Measurements from ENCODE around the gene HRAS.
"Not testable (repeated sequence)": the region's sequence is repeated elsewhere in the genome, so short reads cannot be mapped to it uniquely, and the experiment has no call there.

Gene HRAS

DNA sequence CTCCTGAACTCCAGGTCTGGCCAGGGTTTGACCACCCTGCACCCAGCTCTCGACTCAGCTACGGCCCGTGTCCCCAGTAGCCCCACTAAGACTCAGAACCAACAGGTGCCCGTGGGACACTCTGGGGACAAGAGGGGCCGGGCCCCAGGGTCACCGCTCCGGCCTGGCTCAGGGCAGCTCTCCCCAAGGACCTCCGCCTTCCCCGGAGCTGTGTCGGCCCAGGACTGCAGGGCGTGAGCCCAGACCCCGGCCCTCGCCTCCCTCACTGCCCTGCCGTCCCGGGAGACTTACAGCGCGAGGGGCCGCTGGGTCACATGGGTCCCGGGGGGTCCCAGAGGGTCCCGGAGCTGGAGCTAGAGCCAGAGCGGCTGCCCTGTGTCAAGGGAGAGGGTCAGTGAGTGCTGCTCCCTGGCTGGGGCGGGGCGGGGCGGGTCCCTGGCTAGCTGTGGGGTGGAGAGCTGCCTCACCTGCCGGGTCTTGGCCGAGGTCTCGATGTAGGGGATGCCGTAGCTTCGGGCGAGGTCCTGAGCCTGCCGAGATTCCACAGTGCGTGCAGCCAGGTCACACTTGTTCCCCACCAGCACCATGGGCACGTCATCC is 2.3 kb downstream of the HRAS start:
- DNase-seq (ENCODE audit: low spot score), result no peak

DNA sequence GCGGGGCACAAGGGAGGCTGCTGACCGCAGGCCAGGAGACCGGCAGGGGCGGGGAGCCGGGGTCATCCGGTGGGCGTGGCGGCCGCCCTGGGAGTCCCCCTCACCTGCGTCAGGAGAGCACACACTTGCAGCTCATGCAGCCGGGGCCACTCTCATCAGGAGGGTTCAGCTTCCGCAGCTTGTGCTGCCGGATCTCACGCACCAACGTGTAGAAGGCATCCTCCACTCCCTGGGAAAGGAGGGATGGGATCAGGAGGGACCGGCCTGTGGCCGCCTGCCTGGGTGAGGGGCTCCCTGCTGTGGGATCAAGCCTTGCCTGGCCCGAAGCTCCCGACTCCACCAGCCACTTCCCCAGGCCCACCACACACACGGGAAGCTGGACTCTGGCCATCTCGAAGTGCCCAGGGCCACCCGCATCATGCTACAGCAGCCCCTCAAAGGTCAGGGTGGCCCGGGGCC is 2.8 kb downstream of the HRAS start:
- DNase-seq (ENCODE audit: low spot score), result no peak

DNA sequence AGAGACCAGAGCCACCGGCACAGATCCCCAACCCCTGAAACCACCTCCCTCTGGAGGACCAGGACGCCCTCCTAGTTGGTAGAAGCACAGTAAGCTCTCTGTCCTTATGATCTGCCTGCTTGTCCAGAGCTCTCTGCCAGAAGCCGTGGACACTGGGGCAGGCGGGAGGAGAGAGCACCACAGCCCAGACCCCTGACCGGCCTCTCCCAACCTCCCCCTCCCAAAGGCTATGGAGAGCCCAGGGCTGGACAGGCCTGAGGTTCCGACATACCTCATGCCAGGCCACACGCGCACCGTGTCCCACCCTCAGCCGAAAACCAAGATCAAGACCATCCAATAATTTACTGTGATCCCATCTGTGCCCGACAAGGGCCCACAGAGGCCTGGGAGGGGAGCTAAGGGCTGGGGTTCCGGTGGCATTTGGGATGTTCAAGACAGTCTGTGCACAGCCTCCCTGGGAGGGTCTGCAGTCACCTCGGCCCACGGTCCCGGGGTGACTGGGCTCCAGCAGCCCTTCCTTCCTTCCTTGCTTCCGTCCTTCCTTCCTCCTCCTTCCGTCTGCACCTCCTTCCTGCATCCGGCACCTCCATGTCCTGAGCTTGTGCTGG is 3.4 kb downstream of the HRAS start:
- no peak for DNase-seq (ENCODE audit: low spot score)

DNA sequence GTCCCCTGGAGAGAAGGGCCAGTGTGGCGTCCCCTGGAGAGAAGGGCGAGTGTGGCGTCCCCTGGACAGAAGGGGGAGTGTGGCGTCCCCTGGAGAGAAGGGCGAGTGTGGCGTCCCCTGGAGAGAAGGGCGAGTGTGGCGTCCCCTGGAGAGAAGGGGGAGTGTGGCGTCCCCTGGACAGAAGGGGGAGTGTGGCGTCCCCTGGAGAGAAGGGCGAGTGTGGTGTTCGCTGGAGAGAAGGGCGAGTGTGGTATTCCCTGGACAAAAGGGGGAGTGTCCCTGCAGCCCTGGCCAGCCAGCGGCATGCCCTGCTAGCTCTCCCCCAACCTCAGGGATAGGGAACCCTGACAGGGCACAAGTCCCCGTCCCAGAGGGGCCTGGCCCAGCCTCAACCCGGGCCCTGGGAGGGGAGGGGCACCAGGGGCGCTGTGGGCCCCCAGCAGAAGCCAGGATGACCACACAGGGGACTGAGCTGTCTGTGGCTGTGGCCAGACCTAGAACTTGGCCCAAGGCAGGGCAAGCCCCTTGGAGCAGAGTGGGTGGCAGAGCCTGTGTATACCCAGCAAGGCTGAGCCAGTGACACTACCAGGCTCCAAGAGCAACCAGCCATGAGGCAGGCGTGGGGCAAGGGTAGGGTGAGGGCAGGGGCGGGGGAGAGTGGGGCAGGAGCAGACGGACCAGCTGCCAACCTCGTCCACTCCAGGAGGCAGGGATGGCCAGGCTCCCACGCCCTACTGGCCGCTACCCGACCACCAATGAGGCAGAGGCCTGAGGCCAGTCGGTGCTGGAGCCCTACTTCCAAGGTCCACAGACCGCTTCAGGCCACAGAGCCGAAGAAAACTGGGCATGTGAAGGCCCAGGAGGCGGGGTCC is 4.2 kb downstream of the HRAS start:
- DNase-seq (ENCODE audit: low spot score), result no peak

DNA sequence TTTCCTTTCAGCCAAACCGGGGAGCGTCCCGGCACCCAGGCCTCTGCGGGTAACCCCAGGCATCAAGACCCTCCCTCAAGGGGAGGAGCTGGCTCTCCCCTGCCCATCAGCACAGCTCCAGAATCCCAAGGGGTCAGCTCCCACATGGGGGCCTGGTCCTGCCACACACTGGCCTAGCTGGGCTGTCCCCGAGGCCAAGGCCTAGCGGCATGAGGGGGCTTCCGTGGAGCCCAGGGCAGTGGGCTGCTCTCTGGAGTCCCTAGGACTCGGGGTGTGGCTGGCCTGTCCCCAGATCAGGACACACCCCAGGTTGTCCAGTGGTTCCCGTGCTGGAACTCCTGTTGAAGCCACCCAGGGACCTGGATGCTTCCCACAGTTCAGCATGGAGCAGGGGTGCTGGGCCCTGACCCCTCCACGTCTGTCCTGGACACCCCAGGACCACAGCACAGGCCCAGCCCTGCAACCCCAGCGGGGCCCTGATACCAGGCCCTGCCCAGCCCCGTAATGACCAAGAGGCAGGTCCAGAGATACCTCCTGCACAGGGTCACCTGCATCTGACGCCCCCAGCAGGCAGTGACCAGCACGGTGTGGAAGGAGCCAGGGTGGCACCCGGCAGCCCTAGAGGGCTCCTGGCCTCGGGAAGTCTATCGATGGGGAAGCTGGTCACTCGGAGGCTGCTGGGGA is 5.5 kb downstream of the HRAS start:
- no peak for DNase-seq (ENCODE audit: low spot score)

DNA sequence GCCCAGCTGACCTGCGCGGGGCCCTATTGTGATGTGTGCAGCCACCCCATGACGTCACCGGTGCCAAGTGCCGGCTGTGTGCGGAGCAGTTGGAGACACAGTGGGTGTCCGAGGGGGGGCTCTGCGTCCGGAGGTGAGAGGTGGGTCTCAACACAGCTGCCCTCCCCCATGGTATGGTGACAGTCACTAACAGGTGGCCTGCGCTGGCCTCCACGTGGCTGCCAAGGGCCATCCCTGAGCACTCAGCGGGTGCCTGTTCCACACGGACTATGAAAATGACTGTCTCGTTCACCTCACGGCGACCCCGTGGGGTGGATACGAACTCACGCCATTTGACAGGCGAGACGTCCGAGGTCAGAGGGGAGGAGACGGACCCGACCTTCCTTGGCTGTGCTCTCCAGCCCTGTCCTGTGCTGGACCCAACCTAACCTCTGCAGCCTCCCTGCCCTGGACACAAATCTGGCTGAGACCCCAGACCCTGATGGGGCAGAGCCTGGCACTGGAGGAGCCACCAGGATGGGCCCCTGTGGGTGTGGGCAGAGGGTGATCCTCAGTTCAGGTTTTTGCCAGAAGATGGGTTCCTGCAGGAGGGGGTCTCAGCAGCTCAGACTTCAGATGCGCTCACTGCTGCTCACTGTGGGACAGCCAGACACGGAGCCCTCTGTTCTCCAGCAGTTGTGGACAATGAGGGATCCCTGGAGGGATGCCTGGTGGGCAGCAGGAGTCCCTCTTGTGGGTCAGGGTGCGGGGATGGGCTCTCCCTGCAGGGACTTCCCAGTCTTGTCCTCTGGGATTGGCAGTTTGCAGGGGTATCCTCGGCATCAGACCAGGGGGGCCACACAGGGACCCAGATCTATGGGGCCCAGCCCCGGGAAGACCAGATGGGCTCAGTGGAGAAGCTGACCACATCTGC is 6.3 kb downstream of the HRAS start:
- no peak for DNase-seq (ENCODE audit: low spot score)

DNA sequence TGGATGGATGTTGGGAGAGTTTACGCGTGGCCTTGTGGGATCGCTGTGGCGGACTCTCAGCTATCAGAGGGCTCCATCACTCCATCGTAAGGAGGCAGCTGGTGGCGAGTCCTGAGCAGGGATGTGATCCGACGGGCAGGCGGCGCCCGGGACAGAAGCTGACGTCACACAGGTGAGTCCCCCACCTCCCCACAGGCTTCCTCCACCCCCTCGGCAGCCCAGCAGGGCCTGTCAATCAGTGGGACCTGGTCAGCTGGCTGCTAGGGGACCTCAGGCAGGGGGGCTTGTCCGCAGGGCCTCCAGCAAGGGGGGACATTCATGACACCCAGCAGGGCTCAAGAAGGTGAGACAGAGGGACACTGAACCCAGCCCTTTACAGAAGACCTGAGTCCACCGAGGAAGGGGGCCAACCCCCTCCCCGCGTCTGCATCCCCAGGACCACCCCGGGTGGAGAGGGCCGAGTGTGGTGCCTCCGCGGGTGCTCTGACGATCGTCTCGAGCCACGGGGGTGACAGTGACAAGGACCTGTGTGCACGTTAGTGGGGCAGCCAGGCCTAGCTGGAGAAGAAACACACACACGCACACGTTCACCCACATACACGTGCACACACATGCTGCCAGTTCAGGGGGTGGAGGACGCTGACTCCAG is 7.1 kb downstream of the HRAS start:
- DNase-seq (ENCODE audit: low spot score), result no peak

DNA sequence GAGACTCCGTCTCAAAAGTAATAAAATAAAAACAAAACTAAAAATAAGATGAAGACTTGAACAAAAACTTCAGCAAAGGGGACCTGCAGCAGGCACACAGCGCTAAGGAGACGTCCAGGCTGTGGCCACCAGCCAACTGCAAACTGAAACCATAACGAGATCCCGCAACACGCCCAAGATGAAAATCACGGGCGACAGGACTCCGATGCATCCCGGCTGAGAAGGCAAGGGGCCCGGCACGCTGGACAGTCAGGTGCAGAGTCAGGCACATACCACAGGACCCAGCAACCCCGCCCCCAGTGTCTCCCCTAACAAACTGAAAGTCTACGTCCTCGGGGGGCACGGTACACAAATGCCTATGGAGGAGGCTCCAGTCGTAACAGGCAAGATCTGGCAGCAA is 9.2 kb downstream of the HRAS start:
- DNase-seq (ENCODE audit: low spot score), result no peak

DNA sequence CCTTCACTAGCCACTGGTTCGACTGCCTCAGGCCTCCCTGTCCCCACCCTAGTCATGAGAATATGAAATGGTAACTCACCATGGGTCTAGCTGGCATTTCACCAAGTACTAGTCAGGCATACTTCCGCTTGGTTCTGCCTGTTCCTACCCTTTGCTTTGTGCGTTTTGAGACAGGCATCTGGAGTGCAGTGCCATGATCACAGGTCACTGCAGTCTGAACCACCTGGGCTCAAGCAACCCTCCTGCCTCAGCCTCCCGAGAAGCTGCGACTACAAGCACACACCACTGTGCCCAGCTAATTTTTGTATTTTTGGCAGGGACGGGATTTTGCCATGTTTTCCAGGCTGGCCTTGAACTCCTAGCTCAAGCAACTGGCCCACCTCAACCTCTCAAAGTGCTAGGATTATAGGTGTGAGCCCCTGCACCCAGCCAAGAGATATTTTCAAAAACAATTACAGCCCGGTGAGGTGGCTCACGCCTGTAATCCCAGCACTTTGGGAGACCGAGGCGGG is 14.1 kb downstream of the HRAS start:
- no peak for DNase-seq (ENCODE audit: low spot score)

DNA sequence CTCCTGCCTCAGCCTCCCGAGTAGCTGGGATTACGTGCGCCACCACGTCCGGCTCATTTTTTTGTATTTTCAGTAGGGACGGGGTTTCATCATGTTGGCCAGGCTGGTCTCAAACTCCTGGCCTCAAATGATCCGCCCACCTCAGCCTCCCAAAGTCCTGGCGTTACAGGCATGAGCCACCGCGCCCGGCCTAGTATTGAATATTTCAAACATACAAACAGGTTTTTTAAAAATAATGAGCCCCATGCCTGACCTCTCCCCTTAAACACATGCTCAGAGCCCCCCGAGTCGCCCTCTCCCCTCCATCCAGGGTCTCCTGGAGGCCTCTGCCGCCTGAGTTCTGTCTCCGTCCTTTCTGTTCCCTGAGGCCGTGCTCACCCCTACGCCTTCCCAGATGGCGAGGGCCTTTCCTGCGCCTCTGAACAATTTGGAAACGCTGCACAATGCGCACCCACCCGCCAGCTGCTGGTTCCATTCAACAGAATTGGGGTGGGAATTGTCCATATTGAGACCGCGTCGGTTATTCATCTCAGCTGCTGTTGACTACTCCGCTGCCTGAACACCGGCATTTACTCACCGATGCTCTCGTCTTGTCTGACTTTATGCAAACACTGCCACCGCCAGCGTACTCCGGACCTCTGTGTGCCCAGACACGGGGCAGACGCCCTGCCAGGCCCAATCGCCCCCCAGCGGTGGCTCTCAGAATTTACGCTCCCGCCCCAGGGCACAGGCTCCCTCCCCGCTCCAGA is 14.8 kb downstream of the HRAS start:
- DNase-seq (ENCODE audit: low spot score), result no peak

DNA sequence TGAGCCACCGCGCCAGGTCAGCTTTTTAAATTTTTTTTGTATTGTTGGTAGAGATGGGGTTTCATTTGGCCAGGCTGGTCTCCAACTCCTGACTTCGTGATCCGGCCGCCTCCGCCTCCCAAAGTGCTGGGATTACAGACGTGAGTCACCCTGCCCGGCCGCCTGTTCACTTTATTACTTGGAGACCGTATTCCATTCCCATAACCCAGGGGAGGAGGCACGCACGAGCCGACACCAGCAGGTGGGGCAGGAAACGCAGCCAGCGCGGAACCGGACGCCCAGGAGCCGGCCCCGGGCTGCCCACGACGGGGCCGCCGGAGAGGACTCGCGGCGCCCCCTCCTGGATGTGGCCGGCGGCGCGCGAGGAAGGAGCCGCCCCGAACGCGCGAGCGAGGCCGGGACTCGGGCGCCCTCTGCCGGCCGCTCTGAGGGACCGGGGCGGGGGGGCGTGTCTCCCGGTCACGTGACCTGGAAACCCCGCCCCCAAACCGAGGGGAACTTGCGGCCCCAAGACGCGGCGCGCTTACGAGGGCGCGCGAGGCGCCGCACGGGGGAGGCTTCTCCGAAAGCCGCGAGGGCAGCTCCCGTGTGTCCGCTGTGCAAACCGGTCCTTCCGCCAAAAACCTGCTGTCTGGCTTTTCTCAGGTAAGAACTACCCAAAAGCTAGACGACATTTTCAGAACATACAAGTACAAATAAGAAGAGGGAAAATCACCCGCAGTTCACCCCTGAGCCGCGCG is 16.7 kb downstream of the HRAS start:
- DNase-seq (ENCODE audit: low spot score), result peak; percentile 85

DNA sequence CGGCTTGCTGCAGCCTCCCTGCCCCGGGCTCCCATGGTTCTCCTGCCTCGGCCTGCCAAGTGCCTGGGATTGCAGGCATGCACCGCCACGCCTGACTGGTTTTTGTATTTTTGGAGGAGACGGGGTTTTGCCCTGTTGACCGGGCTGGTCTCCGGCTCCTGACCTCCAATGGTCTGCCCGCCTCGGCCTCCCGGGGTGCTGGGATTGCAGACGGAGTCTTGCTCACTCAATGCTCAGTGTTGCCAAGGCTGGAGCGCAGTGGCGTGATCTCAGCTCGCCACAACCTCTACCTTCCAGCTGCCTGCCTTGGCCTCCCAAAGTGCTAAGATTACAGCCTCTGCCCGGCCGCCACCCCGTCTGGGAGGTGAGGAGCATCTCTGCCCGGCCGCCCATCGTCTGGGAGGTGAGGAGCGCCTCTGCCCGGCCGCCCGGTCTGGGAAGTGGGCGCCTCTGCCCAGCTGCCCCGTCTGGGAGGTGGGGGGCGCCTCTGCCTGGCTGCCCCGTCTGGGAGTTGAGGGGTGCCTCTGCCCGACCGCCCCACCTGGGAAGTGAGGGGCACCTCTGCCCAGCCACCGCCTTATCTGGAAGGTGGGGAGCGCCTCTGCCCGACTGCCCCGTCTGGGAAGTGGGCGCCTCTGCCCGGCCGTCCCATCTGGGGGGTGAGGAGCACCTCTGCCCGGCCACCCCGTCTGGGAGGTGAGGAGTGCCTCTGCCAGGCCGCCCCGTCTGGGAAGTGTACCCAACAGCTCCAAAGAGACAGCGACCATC is 18.3 kb downstream of the HRAS start:
- not testable (repeated sequence) for DNase-seq (ENCODE audit: low spot score)

DNA sequence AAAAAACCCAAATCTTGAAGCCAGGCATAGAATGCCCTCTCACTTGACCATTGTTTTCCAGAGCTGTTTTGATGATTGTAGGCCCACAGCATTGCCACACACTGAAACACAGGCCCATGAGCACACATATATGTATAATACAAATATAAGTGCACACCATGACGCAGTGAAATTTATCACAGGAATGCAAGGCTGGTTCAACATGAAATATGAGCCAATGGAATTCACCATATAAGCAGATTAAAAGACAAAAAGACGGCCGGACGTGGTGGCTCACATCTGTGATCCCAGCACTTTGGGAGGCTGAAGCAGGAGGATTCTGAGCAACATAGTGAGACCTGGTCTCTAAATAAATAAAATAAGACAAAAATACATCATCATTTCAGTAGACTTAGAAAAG is 19.0 kb downstream of the HRAS start:
- no peak for DNase-seq (ENCODE audit: low spot score)

DNA sequence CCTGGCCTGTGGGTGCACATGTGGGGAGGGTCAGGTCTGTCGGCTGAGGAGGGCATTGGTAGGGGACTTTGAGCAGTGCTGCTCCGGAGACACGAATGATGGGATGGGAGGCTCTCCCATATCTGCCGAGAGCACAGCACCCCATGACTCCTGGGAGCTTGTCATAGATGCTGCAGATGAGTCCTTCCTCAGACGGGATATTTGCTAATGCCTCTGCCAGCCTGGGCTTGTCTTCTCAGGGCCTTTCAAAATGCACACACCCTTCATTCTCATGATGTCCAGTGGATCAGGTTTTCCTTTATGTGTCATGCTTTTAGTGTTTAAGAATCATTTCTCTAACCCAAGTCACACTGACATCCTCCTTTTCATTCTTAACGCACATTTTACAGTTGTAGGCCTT is 20.2 kb downstream of the HRAS start:
- no peak for DNase-seq (ENCODE audit: low spot score)

DNA sequence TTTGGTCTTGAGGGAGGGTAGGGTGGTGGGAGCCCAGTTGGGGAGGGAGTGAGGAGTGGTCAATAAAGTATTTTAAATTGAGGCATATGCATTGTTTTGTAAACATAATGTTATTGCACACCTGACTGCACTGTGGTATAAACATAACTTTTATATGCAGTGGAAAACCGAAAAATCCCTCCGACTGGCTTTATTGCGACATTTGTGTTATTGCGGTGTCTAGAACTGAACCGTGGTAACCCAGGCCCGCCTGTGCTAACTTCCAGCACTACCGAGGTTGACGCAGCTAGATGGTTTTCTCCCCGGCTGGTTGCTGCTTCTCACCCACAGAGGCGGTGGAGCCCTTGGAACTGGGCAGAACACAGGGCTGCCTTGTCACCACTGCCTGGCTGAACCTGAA is 20.8 kb downstream of the HRAS start:
- DNase-seq (ENCODE audit: low spot score), result no peak

DNA sequence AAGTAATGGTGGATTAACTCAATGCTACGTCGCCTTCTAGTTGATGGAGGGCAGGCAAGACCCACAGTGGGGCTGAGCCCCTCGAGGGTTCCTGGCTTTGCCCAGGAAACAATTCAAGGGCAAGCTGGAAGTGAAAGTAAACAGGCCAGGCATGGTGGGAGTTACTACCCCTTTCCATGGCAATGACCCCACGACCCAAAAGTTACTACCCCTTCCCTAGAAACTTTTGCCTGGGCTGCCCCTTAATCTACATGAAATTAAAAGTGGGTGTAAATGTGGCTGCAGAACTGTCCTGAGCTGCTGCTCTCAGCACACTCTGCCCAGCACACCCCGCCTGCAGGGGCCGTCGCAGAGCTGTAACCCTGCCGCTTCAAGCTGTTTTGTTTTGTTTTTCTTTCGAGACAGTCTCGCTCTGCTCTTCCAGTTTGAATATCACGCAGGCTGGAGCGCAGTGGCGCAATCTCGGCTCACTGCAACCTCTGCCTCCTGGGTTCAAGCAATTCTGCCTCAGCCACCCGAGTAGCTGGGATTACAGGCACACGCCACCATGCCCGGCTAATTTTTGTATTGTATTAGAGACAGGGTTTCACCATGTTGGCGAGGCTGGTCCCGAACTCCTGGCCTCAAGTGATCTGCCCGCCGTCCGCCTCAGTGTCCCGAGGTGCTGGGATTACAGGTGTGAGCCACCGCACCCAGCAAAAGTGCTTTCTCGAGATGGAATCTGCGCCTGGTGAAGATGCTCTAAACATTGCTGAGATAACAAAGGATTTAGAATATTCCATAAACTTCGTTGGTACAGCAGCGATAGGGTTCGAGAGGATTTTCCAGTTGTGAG is 22.4 kb downstream of the HRAS start:
- DNase-seq (ENCODE audit: low spot score), result no peak

DNA sequence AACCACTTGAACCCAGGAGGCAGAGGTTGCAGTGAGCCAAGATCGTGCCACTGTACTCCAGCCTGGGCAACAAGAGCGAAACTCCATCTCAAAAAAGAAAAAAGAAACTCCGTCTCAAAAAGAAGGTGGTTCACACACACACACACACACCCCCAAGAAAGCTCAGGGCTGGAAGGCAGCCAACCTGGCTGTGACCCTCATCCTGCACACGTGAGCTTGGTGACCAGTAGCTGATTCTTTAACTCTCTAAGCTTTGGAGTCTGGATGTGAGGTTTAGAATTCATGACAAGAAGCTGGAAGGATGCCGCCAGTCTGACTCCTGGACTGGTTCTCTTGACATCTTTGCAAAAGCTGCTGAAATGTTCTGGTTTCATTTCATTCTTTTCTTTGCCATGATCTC is 26.4 kb downstream of the HRAS start:
- no peak for DNase-seq (ENCODE audit: low spot score)

All from pons (tissue), 1 donor.